ENCODE measurements around the gene IKBKG.
A peak's percentile ranks its signal among the peaks of the same experiment; 100 is the strongest.
"Not testable (repeated sequence)": the region's sequence is repeated elsewhere in the genome, so short reads cannot be mapped to it uniquely, and the experiment has no call there.

IKBKG gene

GRCh38 chrX:154547245-154548027, at the start of gene IKBKG:
Gene IKBKG, plus strand, starts transcription at chrX:154547620. Its CDS starts 4,383 bp downstream, at chrX:154552003.
- no peak for DNase-seq (ENCODE audit: low read depth)

- not testable (repeated sequence) for DNase-seq (ENCODE audit: low read depth)
Observed at GRCh38 chrX:154501423-154501822, 46.0 kb upstream of the IKBKG start.

- DNase-seq (ENCODE audit: low read depth): no peak
Observed at GRCh38 chrX:154502098-154502497, 45.3 kb upstream of the IKBKG start.

GRCh38 chrX:154502989-154503388, 44.4 kb upstream of the IKBKG start:
- DNase-seq (ENCODE audit: low read depth): no peak

GRCh38 chrX:154505734-154506133, 41.7 kb upstream of the IKBKG start:
- DNase-seq (ENCODE audit: low read depth): no peak

GRCh38 chrX:154506483-154507332, 40.7 kb upstream of the IKBKG start:
- no peak for DNase-seq (ENCODE audit: low read depth)

GRCh38 chrX:154507673-154508383, 39.6 kb upstream of the IKBKG start:
- DNase-seq (ENCODE audit: low read depth): no peak

- DNase-seq (ENCODE audit: low read depth): no peak
Observed at GRCh38 chrX:154508384-154508745, 39.1 kb upstream of the IKBKG start.

- no peak for DNase-seq (ENCODE audit: low read depth)
Observed at GRCh38 chrX:154509455-154509854, 38.0 kb upstream of the IKBKG start.

GRCh38 chrX:154511761-154512160, 35.7 kb upstream of the IKBKG start:
- no peak for DNase-seq (ENCODE audit: low read depth)

- DNase-seq (ENCODE audit: low read depth): no peak
Observed at GRCh38 chrX:154512879-154513553, 34.4 kb upstream of the IKBKG start.

GRCh38 chrX:154513716-154514115, 33.7 kb upstream of the IKBKG start:
- DNase-seq (ENCODE audit: low read depth): no peak

- DNase-seq (ENCODE audit: low read depth): no peak
Observed at GRCh38 chrX:154515090-154515965, 32.1 kb upstream of the IKBKG start.

- DNase-seq (ENCODE audit: low read depth): peak; percentile 71
Observed at GRCh38 chrX:154515966-154516655, 31.3 kb upstream of the IKBKG start, which contains the start of gene FAM3A. Gene FAM3A, minus strand, starts transcription at chrX:154516232. Its CDS starts 460 bp downstream, at chrX:154515772.

- no peak for DNase-seq (ENCODE audit: low read depth)
Observed at GRCh38 chrX:154516656-154517100, 30.7 kb upstream of the IKBKG start.

GRCh38 chrX:154517101-154517781, 30.2 kb upstream of the IKBKG start:
- DNase-seq (ENCODE audit: low read depth): no peak

- no peak for DNase-seq (ENCODE audit: low read depth)
Observed at GRCh38 chrX:154519389-154519788, 28.0 kb upstream of the IKBKG start.

- DNase-seq (ENCODE audit: low read depth): no peak
Observed at GRCh38 chrX:154525606-154526490, 21.6 kb upstream of the IKBKG start.
